GM19099 (cell line): ENCODE data around the gene CAPN6.

Source experiments
- POLR2A ChIP-seq: IDR thresholded peaks from 3 replicates; pipeline ENCODE4 v1.6.1; 2011; ENCODE audit warnings: low read depth; ENCODE audit not compliant: insufficient read length; ENCODE audit errors: extremely low read depth

CAPN6 gene

DNA sequence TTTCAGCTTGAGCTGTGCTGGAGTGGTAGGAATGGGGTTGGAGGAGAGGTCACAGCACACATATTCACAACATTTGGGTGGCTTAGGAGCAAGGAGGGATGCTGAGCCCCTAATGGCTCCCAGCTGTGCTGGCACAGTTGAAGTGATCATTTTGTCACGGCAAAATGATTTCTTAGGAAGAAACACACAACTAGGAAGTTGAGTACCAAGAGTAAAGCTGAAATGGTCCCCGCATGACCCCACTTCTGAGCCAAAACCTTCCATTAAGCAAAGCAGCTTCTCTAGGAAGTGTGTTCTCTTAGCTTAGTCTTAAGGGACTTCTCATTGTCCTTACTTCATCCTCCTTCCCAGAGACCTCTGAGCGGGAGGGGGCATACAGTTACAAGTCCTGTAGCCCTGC is 12.6 kb downstream of the CAPN6 start:
- TF ChIP-seq POLR2A: no peak

- no peak for TF ChIP-seq POLR2A
Observed at GRCh38 chrX:111254896-111255693, 15.2 kb downstream of the CAPN6 start.

- no peak for TF ChIP-seq POLR2A
Observed at GRCh38 chrX:111244235-111244750, 26.0 kb downstream of the CAPN6 start.

DNA sequence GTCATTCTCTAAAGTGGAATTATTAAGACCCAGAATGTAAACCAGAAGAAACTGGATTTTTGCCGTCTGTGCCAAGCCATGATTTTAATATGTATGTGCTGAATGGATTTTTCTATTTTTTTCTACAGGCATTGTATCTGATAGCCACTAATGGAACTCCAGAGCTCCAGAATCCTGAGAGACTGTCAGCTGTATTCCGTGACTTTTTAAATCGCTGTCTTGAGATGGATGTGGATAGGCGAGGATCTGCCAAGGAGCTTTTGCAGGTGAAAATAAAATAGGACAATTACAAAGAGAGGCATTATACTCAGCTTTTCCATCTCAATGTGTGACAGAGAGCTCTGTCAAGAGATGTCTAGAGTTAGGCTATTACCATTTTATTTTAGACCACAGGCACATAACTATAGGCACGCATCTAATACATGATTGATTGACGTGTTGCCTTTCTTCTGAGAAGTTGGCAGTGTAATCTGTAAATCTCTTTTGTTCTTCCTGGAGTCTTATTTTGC is 53.9 kb downstream of the CAPN6 start:
- TF ChIP-seq POLR2A: no peak

GRCh38 chrX:111207851-111208250 is 62.4 kb downstream of the CAPN6 start:
- TF ChIP-seq POLR2A: no peak

- no peak for TF ChIP-seq POLR2A
Observed at GRCh38 chrX:111200327-111200726, 70.0 kb downstream of the CAPN6 start.

DNA sequence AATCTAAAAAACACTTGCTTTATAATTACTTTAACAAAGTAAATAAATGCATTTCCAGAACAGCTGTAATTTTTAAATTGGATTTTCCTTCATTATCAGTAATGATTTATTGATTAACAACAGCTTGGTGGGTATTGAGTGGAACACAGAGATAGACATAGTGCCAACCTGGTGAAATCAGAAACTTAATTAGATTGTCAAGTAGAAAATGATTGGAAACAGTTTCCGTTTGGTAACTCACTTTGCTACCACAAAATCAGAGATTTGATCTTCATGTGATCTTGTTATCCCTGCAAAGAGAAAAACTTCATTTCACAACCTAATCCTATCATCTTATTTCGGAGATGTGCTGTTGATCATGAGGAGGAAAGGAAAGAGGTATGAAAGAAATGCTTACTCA is 70.8 kb downstream of the CAPN6 start:
- TF ChIP-seq POLR2A: no peak
